Activated T-helper 1 cell treated with Interleukin-2 at 50 U/mL for 16 hours (primary cell): Measurements from ENCODE around the gene MYLK.

Experiments
- DNase-seq: peaks from one replicate; pipeline ENCODE4 v3.0.0-alpha.2; 2020; ENCODE audit warnings: low read depth

Gene MYLK

GRCh38 chr3:123877965-123878364, 6.2 kb downstream of the MYLK start:
- DNase-seq: no peak

DNA sequence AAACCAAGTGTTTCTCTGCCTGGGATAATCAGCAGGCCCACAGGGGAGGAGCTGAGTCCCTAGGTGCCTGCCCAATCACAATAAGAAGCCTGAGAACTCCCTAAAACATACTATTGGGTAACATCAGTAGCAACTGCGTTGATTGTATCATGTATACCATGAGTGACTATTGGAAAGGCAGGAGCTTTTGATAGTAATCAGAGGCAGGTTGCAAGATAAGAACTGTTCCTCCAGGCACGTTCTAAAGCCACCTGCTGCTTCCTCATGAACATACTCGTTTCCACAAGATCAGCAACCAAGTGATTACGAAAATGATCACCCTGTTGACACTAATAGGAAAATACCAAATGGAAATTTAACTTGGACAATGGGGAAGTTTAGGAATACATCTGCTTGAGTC, 6.7 kb downstream of the MYLK start:
- DNase-seq: no peak

GRCh38 chr3:123876858-123877257, 7.3 kb downstream of the MYLK start:
- no peak for DNase-seq

DNA sequence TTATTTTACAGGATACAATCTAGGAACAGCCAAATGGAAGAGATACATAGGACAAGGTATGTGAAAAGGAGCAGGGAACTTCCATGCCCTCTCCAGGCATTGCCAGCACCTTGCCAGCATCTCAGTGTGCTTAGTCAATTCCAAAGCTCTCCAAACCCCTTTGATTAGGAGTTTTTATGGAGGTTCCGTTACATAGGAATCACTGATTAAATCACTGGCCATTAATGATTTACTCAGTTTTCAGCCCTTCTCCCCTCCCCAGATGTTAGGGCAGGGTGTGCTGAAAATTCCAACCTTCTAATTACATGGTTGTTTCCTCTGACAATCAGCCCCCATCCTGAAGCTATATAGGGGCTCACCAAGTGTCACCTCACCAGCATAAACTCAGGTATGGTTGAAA, 11.5 kb downstream of the MYLK start:
- no peak for DNase-seq

DNA sequence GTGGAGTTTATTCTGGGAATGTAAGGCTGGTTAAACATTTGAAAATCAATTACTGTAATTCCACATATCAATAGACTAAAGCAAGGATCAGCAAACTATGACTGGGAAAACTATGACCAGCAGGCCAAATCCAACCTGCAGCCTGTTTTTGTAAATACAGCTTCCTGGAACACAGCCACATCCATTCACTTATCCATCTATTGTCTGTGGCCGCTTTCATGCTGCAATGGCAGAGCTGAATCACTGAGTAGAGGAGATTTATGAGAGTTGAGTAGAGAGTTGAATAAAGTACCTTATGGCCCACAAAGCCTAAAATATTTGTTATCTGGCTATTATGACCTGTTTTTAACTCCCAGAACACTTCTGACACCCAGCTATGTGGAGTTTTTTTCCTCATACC, 12.2 kb downstream of the MYLK start:
- no peak for DNase-seq

DNA sequence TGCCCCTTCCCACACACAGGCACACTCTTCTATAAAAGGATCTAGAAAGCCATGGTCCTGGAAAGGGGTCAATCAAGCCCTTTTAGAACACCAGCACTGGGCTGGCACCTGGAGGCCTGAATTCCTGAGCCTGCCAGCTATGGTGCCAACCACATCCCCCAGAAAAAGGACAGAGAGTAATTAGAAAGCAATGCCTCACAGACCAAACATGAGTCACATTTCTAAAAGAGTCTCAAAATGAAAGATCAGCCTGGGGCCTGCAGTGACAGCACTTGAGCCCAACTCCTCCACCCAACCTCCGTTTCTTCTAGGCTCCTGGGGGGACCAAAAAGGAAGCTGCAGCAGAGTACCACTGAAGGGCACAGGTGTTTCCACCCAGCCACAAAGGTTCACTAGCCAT, 14.1 kb downstream of the MYLK start:
- no peak for DNase-seq

DNA sequence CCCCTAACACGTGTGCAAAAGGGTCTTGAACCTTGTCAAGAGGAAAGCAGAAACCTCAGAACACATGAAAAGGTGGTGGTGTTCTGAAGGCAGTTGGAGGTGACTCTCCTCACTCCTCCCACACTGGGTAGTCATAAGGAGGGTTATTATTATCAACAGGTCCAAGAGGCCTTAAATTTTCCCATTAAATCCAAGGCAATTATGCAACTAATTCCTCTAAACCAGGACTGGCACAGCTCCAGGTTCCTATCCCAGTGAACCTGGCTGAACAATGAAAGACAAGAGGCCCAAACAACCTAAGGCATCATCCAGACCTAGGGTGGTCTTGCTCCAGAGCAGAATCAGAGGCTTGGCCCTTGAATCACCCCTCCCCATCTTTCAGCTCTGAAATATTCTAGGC, 15.0 kb downstream of the MYLK start:
- DNase-seq: no peak

DNA sequence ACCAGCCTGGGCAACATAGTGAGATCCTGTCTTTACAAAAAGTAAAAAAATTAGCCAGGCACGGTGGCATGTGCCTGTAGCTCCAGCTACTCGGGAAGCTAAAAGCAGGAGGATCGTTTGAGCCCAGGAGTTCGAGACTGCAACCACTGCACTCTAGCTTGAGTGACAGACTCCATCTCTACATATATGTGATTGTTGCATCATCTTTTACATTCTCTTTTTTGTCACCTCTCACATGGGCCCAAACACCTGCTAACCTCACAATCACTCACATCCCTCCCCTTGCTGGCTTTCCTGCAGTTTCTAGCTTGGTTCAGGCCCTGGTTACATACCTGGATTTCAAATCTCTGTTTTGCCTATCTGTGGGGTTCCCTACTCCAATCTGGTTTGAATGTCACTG, 19.4 kb downstream of the MYLK start:
- DNase-seq: no peak

GRCh38 chr3:123862152-123862551, 22.0 kb downstream of the MYLK start:
- DNase-seq: no peak

- no peak for DNase-seq
Measured at GRCh38 chr3:123861081-123861836, 22.9 kb downstream of the MYLK start.

GRCh38 chr3:123859177-123859576, 25.0 kb downstream of the MYLK start:
- DNase-seq: no peak

DNA sequence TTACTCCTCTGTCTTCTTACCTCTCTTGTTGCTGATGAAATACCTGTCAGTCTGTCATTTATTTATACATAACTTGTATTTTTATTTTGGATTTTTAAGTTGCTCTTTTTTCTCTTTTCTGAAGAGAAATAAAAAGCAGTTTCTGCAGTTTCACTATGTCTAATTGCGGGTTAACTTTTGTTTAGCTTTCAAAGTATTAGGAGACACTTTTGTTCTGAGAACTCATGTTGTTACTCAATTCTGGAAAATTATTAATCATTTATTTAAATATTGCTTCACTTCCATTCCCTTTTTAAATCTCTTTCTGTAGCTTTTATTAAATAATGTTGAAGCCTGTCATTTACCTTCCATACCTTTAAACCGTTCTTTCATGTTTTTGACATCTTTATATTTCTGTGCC, 29.2 kb downstream of the MYLK start:
- no peak for DNase-seq

- no peak for DNase-seq
Measured at GRCh38 chr3:123853686-123854372, 30.3 kb downstream of the MYLK start.

DNA sequence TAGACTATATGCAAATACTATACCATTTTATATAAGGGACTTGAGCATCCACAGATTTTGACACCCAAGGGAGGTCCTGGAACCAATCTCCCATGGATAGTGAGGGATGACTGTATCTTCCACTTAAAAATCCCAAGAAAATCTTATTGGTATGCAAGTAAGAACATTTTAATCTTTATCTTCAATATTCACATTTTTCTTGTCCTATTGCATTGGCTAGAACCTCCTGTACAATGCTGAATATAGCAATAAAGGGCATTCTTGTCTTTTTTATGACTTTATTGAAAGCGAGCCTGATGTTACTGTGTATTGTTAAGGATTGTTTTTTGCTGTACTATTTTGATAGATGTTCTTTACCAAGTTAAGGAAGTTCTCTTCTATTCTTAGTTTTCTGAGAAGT, 36.9 kb downstream of the MYLK start:
- DNase-seq: no peak

GRCh38 chr3:123843668-123844067, 40.5 kb downstream of the MYLK start:
- DNase-seq: no peak

DNA sequence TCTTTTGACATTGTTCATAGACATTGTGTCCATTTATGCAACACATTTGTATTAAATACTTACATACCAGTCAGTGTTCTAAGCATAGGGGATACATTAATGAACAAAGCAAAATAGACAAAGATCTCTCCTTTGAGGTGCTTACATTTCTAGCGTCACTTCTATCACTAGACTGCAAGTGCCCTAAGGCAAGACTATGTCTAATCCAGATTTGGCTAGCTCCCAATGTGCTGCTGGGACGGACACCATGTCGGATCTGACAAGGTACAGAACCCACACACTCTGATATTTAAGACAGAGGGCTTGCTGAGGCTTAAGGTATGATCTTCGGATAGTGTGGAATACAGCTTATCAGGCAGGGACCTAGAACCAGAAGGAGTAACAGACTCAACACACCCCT, 41.4 kb downstream of the MYLK start:
- no peak for DNase-seq

DNA sequence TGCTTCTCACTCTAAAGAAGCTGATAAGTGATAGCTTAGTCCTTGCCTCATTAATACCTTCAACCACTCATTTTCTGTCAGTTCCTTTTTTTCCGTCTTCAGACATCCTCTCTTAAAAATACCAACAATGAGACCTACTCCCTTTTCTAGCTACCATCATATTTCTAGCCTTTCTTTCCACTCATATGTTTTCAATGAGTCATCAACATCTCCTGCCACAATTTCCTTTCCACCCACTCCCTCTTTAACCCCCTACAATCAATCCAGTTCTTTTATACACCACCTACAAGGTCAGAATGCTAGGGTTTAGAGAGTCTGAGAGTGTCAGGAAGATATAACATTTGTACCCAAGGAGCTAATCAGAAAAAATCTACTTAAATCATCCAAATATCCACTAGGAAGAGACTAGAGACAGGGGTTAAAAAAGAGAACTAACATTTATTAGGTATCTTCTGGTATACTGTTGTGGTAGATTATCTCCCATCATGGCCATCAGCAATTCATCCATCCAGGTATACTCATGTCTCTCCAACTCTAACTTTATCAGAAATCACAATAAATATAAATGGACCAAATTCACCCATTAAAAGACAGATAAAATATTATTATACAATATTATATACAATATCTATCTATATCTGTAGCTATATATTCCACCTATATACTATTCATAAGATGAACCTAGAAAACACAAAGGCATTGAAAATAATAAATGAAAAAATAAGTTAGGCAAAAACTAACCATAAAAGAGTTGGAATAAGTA, 42.5 kb downstream of the MYLK start:
- DNase-seq: no peak

DNA sequence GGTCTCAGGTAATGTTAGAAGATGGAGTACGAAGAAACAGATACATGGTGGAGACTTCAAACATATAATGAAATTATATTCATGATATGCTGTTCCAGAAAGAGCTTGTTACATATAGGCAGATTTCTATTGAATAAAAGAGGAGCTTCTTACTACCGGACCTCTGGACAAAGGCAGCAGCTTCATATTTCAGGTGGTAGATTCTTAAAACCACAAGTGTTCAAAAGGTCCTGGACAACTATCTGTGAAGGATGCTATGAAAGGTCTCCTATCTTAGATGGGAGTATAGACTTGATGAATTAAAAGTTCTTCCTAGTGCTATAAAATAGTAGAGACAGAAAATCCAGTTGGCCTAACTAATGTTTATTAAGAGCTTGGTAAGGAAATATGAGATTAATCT, 43.2 kb downstream of the MYLK start:
- DNase-seq: no peak

DNA sequence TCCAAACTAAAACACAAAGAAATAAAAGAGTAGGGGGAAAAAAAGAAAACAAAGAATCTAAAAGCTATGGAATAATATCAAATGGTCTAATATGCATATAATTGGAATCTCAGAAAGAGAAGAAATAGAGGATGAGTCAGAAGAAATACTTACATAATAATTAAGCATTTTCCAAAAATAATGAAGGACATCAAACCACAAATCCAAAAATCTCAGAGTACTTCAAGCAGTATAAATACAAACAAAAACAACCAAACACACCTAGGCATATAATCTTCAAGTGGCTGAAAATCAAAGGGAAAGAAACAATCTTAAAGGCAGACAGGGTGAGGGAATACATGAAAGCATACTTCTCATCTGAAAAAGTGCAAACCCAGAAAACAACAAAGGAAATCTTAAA, 46.3 kb downstream of the MYLK start:
- no peak for DNase-seq

DNA sequence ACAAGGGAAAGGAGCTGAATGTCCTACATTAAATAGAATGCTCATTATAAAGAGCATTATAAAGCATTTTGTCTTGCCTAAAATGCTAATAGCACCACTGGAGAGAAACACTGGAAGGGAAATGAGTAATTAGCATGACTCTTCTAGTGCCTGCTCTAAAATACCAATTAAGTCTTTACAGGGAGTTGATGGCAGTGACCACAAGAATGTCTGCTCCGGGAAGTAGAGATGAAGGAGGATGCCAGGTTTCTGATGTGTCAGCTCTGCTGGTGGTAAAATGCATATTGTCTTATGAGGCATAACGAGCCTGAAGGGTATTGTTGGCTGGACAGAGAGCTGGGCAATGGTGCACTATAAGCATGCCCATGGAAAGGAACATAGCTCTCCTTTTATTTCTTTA, 49.5 kb downstream of the MYLK start:
- DNase-seq: no peak

DNA sequence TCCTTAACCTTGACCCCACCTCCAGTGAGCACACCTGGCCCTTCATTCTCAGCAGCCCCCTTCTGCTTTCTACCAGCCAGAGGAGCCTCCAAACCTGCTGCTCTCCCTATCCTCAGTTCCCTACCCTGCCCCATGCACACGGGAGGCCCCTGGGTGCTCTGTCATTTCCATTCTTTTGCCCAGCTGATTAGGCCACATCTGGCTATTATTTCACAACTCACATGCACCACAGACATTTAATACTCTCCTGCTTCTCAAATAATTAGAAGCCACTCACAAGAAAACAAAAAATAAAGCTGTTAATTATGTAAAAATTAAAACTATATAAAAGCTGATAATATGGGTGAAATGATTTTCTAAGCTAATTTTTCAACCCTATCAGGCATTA, 50.7 kb downstream of the MYLK start:
- DNase-seq: no peak

DNA sequence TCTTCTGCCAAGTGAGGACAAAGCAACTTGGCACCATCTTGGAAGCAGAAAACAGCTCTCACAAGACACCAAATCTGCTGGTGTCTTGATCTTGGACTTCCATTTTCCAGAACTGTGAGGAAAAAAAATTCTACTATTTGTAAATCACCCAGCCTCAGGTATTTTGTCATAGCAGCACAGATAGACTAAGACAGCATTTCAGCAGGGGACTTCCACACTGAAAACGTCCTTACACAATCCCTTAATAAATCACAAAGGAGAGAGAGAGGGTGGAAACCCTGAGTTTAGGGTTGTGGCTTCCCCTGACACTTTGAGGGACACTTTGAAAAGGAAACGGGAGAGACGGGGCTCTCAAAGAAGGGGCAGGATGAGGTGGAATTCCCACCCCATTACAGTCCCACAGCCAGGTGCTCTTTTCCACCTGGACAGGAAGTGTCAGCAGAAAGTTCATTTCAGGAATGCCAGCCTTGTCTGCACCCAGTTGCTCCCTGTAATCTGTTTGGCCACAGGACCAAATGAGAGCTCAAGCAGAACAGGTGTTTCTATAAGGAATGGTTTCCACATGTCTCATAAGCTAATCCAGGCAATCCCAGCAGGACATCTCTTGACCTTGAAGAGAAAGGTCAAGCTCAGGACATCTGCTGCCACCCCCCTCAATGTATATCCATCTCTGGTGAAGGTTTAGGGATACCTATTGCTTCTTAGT, 51.3 kb downstream of the MYLK start:
- DNase-seq: no peak

DNA sequence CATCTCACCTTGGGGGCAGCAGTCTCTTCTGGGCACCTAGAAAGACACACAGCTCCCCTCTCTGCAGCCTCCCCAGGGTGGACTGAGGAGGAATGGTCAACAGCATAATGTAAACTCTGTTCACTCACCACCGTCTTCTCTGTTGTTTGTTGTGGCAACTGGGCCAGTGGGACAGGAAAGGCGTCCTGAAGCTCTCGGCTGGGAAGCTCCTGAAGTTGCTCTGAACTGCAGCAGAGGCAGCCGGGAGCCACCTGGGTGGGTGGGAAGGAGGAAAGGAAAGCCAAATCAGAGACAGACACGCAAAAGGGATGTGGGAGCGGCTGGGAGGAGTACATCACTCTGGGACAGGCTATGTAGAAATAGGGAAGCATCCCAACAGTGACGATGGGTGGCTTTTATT, 52.7 kb downstream of the MYLK start:
- no peak for DNase-seq
